ENCODE data around the gene ECM1.

ECM1 gene

DNA sequence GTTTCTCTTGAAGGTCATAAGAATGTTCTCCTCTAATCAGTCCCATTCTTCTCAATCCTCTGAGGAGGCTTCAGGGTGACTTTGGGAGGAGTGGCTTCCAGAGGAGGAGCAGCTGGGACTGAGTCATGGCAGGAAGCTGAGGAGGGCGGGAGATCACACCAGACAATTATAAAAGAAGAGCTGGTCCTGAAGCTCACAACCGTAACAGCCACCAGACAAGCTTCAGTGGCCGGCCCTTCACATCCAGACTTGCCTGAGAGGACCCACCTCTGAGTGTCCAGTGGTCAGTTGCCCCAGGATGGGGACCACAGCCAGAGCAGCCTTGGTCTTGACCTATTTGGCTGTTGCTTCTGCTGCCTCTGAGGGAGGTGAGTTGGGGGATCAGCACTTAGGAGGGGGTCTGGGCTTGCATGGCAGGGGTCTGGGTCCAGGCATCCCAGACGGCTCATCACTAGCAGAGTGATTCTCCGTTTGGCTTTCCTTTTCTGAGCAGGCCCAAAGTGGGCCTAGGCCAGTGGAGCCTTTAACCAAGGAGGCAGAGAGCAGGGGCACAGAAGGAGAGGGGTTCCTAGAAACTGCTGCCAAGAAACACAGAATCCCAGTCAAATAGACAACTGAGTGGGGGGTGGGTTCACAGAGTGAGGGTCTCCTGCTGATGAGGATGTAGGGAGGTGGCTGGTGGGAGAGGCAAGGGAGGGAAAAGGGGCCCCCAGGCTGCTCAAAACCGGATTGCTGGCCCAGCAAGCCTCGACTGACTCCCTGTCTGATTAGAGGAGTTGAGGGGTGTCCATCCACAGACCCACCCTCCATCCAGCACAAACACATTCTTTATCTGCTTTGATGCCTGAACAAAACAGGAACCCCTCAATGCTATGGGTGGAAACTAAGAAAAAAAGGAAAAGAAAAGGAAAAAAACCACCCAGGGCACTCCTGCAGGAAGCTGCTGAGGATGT is at the start of gene ECM1:
Gene ECM1, plus strand, starts transcription at position 198 of the 953 bp plus-strand sequence. Its CDS starts 101 bp downstream, at position 299.
- FAIRE-seq (no peak), DNase-seq (ENCODE audit: insufficient read length, low spot score) (peak; percentile 89)
- TF ChIP-seq POLR2A (IDR thresholded peaks at IDR 0.05; ENCODE audit: low read depth, low read length): peak; percentile 87

DNA sequence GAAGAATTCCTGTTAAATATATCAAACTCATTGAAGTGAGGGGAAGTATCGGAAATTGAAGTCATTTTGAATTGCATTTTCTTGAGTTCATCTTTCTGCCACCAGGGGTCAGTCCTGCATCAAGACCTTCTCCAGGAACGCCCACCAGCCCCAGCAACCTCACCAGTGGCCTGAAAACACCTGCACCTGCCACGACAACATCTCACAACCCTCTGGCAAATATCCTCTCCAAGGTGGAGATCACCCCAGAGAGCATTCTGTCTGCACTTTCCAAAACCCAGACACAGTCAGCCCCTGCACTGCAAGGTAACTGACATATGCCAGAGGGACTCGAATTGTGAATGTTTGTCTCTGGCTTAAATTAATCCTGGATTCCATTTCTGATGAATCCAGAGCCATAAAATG is 43.5 kb upstream of the ECM1 start:
- FAIRE-seq (no peak), DNase-seq (ENCODE audit: insufficient read length, low spot score) (peak; percentile 54)
- TF ChIP-seq POLR2A (IDR thresholded peaks at IDR 0.05; ENCODE audit: low read depth, low read length): no peak

DNA sequence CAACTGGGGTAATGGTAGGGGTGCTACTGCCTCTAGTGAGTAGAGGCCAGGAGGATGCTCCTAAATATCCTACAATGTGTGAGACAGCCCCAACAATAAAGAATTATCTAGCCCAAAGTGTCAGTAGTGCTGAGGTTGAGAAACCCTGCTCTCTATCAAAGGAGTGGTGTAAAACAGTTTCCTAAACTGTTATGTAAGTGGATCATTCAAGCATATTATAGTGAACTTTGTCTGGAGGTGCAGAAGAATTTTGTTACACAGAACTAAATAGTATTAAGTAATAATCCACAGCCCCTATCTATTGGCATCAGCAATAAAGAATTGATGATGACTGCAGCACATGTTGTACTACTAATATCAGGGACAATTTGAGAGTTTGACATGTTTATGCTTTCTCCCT is 40.9 kb upstream of the ECM1 start:
- DNase-seq (ENCODE audit: insufficient read length, low spot score) (no peak), FAIRE-seq (no peak)
- TF ChIP-seq POLR2A (IDR thresholded peaks at IDR 0.05; ENCODE audit: low read depth, low read length): no peak

- no peak for TF ChIP-seq POLR2A (IDR thresholded peaks at IDR 0.05; ENCODE audit: low read depth, low read length)
- FAIRE-seq (no peak), DNase-seq (ENCODE audit: insufficient read length, low spot score) (no peak)
Observed at GRCh38 chr1:150469291-150469690, 38.6 kb upstream of the ECM1 start.

DNA sequence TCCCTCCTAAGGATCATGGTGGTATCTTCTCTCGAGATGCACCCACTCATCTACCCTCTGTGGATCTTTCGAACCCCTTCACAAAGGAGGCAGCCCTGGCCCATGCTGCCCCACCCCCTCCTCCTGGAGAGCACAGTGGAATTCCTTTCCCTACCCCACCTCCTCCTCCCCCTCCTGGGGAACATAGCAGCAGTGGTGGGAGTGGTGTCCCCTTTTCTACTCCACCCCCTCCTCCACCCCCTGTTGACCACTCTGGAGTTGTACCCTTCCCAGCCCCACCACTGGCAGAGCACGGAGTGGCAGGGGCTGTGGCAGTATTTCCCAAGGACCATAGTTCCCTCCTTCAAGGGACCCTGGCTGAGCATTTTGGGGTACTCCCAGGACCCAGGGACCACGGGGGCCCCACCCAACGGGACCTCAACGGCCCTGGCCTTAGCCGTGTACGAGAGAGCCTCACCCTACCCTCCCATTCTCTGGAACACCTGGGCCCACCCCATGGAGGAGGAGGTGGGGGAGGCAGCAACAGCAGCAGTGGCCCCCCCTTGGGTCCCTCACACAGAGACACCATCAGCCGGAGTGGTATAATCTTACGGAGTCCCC is 35.2 kb upstream of the ECM1 start:
- FAIRE-seq (no peak), DNase-seq (ENCODE audit: insufficient read length, low spot score) (no peak)
- no peak for TF ChIP-seq POLR2A (IDR thresholded peaks at IDR 0.05; ENCODE audit: low read depth, low read length)

- TF ChIP-seq POLR2A (IDR thresholded peaks at IDR 0.05; ENCODE audit: low read depth, low read length): no peak
- no peak for DNase-seq (ENCODE audit: insufficient read length, low spot score)
- FAIRE-seq: no peak
Observed at GRCh38 chr1:150473659-150474058, 34.2 kb upstream of the ECM1 start.

DNA sequence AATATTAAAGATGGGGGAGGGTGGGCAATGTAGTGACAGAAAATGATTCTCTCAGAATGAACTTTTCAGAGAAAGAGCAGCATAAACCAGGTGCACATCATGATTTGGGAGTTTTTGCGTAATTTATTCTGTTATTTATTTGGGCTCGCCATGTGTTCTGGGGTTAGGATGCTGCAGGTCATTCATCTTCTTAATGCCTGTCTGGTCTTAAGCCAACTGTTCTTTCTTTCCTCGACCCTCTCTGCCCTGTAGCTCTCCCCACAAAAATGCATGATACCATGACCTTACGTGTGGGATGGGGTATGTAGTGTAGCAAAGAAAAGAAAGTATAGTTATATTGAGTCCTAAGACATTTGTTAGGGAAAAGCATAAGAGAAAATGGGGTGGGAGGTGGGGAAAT is 33.0 kb upstream of the ECM1 start:
- FAIRE-seq: no peak
- TF ChIP-seq POLR2A (IDR thresholded peaks at IDR 0.05; ENCODE audit: low read depth, low read length): no peak
- DNase-seq (ENCODE audit: insufficient read length, low spot score): no peak

DNA sequence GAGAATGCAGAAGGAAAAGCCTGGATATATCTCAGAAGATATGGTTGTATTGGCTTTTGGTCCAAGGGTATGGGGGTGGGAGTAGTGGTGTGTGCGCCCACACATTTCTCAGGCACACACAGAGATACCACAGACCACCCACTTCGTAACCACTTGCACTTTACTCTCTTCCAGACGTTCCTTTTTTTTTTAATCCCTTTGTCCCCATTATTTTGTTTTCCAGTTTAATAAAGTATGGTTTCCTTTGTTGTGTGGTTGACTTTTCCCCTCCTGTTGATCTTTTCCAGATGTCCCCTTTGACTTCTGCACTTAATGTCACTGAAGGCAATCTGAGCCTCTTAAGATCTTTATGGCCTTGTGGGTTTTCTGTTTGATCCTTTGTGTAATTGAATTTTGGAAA is 31.2 kb upstream of the ECM1 start:
- no peak for DNase-seq (ENCODE audit: insufficient read length, low spot score)
- TF ChIP-seq POLR2A (IDR thresholded peaks at IDR 0.05; ENCODE audit: low read depth, low read length): no peak
- FAIRE-seq: no peak

- FAIRE-seq: no peak
Observed at GRCh38 chr1:150477320-150477719, 30.6 kb upstream of the ECM1 start.

GRCh38 chr1:150477733-150478132 is 30.2 kb upstream of the ECM1 start:
- FAIRE-seq (no peak), DNase-seq (ENCODE audit: insufficient read length, low spot score) (no peak)
- TF ChIP-seq POLR2A (IDR thresholded peaks at IDR 0.05; ENCODE audit: low read depth, low read length): no peak

More at GRCh38 chr1:150477320-150477719, 30.6 kb upstream of the ECM1 start:
- TF ChIP-seq POLR2A (IDR thresholded peaks at IDR 0.05; ENCODE audit: low read depth, low read length): no peak
- no peak for DNase-seq (ENCODE audit: insufficient read length, low spot score)

GRCh38 chr1:150479370-150479769 is 28.5 kb upstream of the ECM1 start:
- FAIRE-seq: no peak

DNA sequence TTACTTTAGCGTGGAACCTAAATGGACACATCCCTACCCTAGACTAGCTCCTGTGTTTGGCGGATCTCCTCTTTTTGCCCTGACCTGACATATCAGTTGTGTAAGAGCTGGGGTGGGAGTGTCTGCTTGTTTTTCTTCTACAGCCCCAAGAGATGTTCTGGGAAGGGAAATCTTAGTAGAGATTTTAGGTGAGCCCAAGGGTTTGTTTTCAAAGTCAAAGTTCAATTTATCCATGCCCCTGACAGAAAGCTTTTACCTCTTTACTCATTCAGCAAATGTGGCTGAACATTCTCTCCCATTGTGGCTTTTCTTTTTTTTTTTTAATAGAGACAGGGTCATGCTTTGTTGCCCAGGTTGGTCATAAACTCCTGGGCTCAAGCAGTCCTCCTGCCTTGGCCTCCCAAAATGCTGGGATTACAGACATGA is 28.0 kb upstream of the ECM1 start:
- FAIRE-seq (no peak), DNase-seq (ENCODE audit: insufficient read length, low spot score) (no peak)
- TF ChIP-seq POLR2A (IDR thresholded peaks at IDR 0.05; ENCODE audit: low read depth, low read length): no peak

More at GRCh38 chr1:150479370-150479769, 28.5 kb upstream of the ECM1 start:
- no peak for TF ChIP-seq POLR2A (IDR thresholded peaks at IDR 0.05; ENCODE audit: low read depth, low read length)
- no peak for DNase-seq (ENCODE audit: insufficient read length, low spot score)

GRCh38 chr1:150484431-150484830 is 23.5 kb upstream of the ECM1 start:
- no peak for TF ChIP-seq POLR2A (IDR thresholded peaks at IDR 0.05; ENCODE audit: low read depth, low read length)
- DNase-seq (ENCODE audit: insufficient read length, low spot score) (no peak), FAIRE-seq (no peak)

DNA sequence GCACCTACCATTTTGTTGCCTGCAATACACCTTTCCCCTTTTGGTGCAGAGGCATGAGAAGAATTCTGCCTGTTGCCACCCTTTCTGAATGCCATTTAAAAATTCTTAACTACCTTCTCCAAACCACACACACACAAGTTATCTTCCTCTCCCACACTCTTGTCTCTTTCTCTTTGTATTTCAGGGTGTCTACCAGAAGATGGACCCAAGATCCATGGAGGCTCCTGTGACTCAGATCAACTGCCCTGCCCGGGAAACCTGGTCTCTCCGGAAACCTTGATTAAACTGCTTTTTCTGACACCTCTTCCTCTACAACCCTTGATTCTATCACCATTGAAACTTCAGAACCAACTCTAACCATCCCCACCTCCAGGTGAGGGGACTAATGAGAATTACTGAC is 23.0 kb upstream of the ECM1 start:
- no peak for TF ChIP-seq POLR2A (IDR thresholded peaks at IDR 0.05; ENCODE audit: low read depth, low read length)
- FAIRE-seq (no peak), DNase-seq (ENCODE audit: insufficient read length, low spot score) (no peak)
